ACHN (cell line): ENCODE results near the gene CREB3.

ENCODE experiments used
- DNase-seq: peaks from one replicate; pipeline ENCODE4 v3.0.0-alpha.2; 2015
- in situ Hi-C: cut with HindIII; loops from 2 replicates; pipeline ENCODE4 v1.10.0; 2017; ENCODE audit warnings: low sequenced_read_pairs, low pct_ligation_motif_present, low pct_unique_long_range_greater_than_20kb

Gene CREB3

GRCh38 chr9:35718721-35719511 is 13.6 kb upstream of the CREB3 start:
- no peak for DNase-seq
- in situ Hi-C loops = no loop called here

- in situ Hi-C loops = no loop called here
- no peak for DNase-seq
Measured at GRCh38 chr9:35719546-35719945, 12.9 kb upstream of the CREB3 start.

GRCh38 chr9:35723426-35723825 is 9.0 kb upstream of the CREB3 start:
- in situ Hi-C loops = no loop called here
- DNase-seq = no peak

- no peak for DNase-seq
- in situ Hi-C loops = no loop called here
Measured at GRCh38 chr9:35723908-35724307, 8.6 kb upstream of the CREB3 start.

GRCh38 chr9:35725362-35725761 is 7.1 kb upstream of the CREB3 start:
- in situ Hi-C loops = no loop called here
- no peak for DNase-seq

GRCh38 chr9:35726931-35727330 is 5.5 kb upstream of the CREB3 start:
- DNase-seq = peak; percentile 72
- in situ Hi-C loops = no loop called here

GRCh38 chr9:35727676-35728040 is 4.8 kb upstream of the CREB3 start:
- no peak for DNase-seq
- in situ Hi-C loops = no loop called here

- DNase-seq = peak; percentile 83
- in situ Hi-C loops = no loop called here
Measured at GRCh38 chr9:35728041-35728971, 4.2 kb upstream of the CREB3 start.

GRCh38 chr9:35729101-35729500 is 3.4 kb upstream of the CREB3 start:
- no peak for DNase-seq
- in situ Hi-C loops = no loop called here

GRCh38 chr9:35729700-35730485 is 2.6 kb upstream of the CREB3 start:
- DNase-seq = peak; percentile 83
- in situ Hi-C loops = no loop called here

GRCh38 chr9:35730486-35730854 is 2.0 kb upstream of the CREB3 start:
- DNase-seq = no peak
- in situ Hi-C loops = no loop called here

GRCh38 chr9:35731415-35732184 is 866 bp upstream of the CREB3 start:
- DNase-seq = no peak
- in situ Hi-C loops = no loop called here

- in situ Hi-C loops = no loop called here
- peak; percentile 80 for DNase-seq
Measured at GRCh38 chr9:35732800-35733541, 505 bp downstream of the CREB3 start.

GRCh38 chr9:35734096-35734495 is 1.6 kb downstream of the CREB3 start:
- DNase-seq = no peak
- in situ Hi-C loops = no loop called here

- DNase-seq = peak; percentile 70
- in situ Hi-C loops = no loop called here
Measured at GRCh38 chr9:35736201-35736633, 3.8 kb downstream of the CREB3 start.

GRCh38 chr9:35737143-35737542 is 4.7 kb downstream of the CREB3 start:
- no peak for DNase-seq
- in situ Hi-C loops = no loop called here

- in situ Hi-C loops = no loop called here
- no peak for DNase-seq
Measured at GRCh38 chr9:35738186-35738585, 5.7 kb downstream of the CREB3 start.

- in situ Hi-C loops = no loop called here
- DNase-seq = no peak
Measured at GRCh38 chr9:35738924-35739323, 6.5 kb downstream of the CREB3 start.
